GM19351 (cell line): ENCODE results near the gene LRRC23.
"Not testable (repeated sequence)": the region's sequence is repeated elsewhere in the genome, so short reads cannot be mapped to it uniquely, and the experiment has no call there.

Source experiments
- ATAC-seq: cut with Tn5 transposase; IDR thresholded peaks from one replicate; pipeline ENCODE4 v1.9.1; 2021; ENCODE audit warnings: mild to moderate bottlenecking, moderate library complexity; ENCODE audit not compliant: unreplicated experiment

The LRRC23 gene

DNA sequence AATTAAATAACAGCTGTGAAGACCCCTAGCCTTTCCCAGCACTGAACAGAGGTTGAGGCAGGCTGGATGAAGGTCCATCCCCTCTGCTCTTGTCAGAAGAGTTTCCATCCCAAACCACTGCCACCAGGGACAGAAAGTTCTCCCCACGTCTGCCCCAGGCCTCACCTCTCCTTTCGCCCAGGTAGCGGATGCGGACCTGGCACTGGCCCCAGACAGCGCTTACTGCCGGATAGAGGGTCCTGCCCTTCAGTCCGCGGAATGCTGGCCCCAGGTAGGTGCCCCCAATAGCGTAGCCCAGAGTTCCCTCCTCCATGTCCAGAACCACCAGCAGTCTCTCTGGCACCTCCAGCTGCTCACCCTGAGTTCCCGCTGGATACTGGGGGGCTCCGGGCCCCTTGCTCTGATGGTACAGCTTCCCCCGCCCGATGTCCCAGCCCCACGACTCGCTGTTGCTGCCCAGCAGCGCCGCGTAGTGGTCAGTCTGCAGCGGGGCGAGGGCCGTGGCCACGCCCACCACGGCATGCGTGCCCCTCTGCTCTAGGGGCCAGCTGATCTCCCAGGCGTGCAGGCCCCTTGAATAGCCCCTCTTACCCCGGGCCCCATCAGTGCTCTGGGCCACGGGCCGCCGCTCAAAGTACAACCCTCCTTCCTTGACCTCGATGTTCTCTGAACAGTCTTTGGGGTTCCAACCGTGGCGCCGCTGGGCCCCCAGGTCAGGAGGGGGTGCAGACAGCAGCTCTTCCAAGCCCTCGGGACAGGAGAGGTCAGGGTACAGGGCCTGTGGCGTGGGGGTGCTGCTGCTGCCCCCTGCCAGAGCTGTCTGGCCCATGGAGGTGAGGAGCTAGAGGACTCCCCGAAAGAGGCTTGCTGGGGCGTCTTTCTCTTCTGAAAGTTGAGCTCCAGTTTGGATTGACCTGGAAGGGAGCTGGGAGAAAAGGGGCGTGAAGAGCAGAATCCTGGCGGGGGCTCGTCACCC, 32.3 kb upstream of the LRRC23 start:
- ATAC-seq: peak; percentile 38

DNA sequence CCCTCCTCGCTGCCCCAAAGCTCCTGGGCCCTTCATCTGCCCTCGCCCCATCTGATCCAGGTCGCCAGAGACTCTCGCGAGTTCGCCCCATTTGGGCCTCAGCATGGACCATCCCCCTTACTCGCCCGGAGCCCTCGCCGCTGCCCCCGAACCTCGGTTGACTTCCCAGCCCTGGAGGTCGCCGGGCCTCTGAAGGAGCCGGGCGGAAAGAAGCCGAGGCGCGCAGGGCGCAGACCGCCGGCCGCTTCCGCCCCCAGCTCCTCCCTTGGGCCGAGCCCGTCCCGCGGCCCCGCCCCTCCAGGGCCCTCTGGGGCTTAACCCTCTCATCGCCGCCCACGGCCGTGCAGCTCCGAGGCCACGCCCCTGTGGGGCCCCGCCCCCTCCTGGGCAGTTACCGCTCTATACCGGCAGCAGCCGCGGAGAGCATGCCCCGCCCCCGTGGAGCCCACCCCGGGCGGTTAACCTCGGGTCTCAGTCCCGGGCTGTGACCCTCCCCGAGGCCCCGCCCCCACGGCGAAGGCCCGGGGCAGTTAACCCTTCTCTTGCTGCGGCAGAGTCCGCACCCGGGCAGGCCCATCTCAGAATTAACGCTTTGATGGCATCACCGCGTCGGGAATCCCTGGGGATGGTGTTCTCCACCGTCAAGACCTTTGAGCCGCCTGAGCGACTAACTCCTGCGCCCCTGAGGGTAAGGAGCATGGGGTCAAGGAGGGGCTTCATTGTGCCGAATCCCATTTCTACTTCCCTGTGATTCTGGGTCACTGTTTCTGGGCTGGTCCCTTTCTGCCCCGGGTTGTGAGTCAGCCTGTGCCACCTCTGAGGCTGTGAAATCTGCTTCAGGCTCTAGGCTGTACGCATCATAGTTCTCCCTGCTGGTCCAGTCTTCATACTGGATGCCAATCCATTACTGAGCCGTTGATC, 31.3 kb upstream of the LRRC23 start, which contains the start of gene SPSB2:
Gene SPSB2, minus strand, starts transcription at position 210 of the 921 bp plus-strand sequence. CDS start 402 bp downstream, outside the sequence.
- ATAC-seq: peak; percentile 80

GRCh38 chr12:6874015-6874368, 30.6 kb upstream of the LRRC23 start:
- ATAC-seq: not testable (repeated sequence)

- not testable (repeated sequence) for ATAC-seq
Measured at GRCh38 chr12:6879824-6880223, 24.8 kb upstream of the LRRC23 start.

DNA sequence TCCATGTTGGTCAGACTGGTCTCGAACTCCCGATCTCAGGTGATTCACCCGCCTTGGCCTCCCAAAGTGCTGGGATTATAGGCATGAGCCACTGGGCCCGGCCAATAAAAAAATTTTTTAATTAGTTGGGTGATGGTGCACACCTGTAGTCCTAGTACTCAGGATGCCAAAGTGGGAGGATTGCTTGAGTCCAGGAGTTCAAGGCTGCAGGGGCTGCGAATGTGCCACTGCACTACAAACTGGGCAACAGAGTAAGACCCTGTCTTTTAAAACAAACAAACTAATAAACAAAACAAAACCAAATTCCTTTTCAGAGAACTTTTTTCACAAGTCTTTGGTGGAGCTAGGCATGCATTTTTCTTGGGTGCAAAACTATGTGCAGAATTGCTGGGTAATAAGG, 21.4 kb upstream of the LRRC23 start:
- ATAC-seq: no peak

DNA sequence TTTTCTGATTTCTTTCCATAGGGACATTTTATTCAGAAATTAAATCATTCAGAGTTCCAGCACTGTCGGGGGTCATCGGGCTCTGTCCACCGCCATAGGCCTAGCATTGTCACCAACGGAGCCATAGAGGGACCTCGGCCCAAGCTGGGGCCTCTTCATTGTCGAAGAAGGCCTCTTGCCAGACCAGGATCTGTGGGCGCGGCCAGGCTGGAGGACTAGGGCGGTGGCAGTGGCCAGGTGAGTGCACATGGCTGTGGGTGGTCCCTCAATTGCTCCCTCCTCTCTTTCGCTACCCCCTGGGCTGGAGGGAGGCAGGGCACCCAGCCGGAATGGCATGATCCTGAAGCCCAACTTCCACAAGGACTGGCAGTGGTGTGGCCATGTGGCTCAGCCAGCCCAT, 20.9 kb upstream of the LRRC23 start:
- ATAC-seq: no peak

DNA sequence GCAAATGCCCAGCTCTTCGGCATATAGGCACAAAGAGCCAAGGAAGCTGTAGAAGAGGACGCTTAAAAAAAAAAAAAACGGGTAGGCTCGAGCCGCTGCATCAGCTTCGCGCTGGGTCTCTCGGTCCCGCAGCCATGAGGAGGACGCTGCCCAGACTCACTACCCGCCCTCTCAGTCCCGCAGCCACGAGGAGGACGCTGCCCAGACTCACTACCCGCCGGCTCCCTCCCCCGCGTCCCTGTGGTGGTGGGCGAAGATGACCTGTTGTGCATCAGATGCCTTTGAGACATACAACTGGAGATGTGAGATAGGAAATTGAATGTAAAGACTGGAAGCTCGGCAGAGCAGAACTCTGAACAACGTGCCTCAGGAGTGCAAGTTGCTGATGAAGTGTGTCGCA, 20.1 kb upstream of the LRRC23 start:
- ATAC-seq: no peak

- ATAC-seq: not testable (repeated sequence)
Measured at GRCh38 chr12:6886206-6886999, 18.2 kb upstream of the LRRC23 start.

DNA sequence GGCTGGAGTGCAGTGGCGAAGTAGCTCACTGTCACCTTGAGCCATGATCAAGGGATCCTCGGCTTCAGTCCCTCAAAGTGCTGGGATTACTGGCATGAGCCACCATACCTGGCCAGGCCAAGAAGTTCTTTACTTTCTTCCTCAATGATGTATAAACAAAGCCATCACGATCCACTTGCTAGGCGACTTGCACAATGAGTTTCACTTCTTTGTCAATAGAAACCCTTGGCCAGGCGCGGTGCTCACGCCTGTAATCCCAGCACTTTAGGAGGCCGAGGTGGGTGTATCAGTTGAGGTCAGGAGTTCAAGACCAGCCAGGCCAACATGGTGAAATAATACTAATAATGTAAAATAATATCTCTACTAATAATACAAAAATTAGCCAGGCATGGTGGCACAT, 17.2 kb upstream of the LRRC23 start:
- no peak for ATAC-seq

DNA sequence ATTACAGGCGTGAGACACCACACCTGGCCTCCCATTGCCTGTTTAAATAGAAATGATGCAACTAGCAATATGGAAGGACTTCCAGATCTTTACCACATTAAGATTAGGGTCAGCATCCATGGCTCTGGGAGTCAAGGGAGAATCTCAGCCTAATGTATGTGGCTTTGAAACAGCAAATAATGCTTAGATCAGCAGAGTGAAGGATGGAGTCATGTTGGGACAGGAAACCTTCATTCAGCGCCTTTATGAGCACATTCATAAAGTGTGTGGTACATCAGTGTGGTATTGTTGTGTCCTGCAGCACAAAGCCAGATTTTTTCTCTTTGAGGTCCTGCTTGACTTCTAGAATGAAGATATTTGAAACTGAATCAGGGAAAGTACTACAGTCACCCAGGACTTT, 16.3 kb upstream of the LRRC23 start:
- no peak for ATAC-seq

DNA sequence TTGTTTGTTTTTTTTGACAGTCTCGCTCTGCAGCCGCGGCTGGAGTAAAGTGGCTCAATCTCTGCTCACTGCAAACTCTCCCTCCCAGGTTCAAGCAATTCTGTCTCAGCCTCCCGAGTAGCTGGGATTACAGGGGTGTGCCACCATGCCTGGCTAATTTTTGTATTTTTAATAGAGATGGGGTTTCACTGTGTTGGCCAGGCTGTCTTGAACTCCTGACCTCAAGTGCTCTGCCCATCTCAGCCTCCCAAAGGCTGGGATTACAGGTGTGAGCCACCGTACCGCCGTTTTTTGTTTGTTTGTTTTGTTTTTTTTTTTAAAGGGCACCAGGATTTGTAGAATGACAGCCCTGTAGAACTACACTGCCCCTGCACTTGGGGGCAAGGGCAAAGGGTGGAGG, 15.8 kb upstream of the LRRC23 start:
- ATAC-seq: not testable (repeated sequence)

- not testable (repeated sequence) for ATAC-seq
Measured at GRCh38 chr12:6889775-6890573, 14.6 kb upstream of the LRRC23 start.

- peak; percentile 92 for ATAC-seq
Measured at GRCh38 chr12:6890789-6891645, 13.6 kb upstream of the LRRC23 start.

- ATAC-seq: peak; percentile 4
Measured at GRCh38 chr12:6891646-6892001, 13.0 kb upstream of the LRRC23 start.

- ATAC-seq: not testable (repeated sequence)
Measured at GRCh38 chr12:6892683-6893082, 11.9 kb upstream of the LRRC23 start.

DNA sequence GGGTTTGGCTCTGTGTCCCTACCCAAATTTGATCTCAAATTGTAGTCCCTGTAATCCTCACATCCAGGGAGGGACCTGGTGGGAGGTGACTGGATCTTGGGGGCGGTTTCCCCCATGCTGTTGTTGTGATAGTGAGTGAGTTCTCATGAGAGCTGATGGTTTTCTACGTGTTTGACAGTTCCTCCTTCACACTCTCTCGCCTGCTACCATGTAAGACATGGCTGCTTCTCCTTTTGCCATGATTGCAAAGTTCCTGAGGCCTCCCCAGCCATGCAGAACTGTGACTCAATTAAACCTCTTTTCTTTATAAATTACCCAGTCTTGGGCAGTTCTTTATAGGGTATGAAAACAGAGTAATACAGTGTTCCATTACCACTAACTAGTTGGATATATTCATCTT, 10.3 kb upstream of the LRRC23 start:
- ATAC-seq: no peak

DNA sequence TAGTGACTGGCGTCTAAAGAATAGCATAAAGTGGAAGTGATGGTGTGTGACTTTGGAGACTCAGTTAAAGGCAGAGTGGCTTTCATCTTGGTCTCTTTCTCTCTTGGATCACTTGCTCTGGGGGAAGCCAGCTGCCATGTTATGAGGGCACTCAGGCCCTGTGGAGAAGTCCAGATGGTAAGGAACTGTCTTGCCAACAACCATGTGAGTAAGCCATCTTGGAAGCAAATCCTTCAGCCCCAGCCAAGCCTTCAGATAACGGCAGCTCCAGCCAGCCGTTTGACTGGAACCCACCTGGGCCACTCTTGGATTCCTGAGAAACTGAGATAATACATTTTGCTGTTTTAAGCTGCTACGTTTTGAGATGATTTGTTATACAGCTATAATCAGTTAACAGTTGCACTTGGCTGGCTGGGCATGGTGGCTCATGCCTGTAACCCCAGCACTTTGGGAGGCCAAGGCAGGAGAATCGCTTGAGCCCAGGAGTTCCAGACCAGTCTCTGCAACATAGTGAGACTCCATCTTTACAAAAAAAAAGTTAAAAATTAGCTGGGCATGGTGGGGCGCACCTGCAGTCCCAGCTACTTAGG, 7.7 kb upstream of the LRRC23 start:
- no peak for ATAC-seq

DNA sequence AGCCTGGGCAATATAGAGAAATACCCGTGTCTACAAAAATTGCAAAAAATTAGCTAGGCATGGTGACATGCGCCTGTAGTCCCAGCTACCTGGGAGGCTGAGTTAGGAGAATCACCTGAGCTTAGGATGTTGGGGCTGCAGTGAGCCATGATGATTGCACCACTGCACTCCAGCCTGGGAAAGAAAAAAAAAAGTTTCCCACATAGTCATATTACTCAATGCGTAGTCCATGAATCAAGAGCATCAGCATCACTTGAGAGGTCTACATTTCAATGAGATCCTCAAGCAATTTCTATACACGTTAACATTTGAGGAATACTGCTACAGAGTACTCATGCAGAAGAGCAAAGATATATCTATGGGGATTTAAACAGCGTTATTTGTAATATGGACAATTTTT, 5.2 kb upstream of the LRRC23 start:
- no peak for ATAC-seq
